C4-2B (cell line): ENCODE data around the gene METAP2.

ENCODE experiments used
- CTCF ChIP-seq: fragments of 450-650 bp; conservative IDR thresholded peaks from 2 replicates; pipeline ENCODE4 v1.5.1; 2017; ENCODE audit warnings: mild to moderate bottlenecking
- ZFX ChIP-seq: fragments of 450-650 bp; IDR thresholded peaks from 2 replicates; pipeline ENCODE4 v1.6.1; 2017

GRCh38 chr12:95473231-95473883, 595 bp upstream of the METAP2 start:
- TF ChIP-seq CTCF (no peak), ZFX (no peak)
